ENCODE data around the gene OSBP2. TPM values are rescaled to one million over a fixed set of nuclear protein-coding genes. Genes with fewer than 3 reads are reported as not detected.

OSBP2 gene
- total RNA-seq, 1 donor from 2014 or later: 2.1 TPM

DNA sequence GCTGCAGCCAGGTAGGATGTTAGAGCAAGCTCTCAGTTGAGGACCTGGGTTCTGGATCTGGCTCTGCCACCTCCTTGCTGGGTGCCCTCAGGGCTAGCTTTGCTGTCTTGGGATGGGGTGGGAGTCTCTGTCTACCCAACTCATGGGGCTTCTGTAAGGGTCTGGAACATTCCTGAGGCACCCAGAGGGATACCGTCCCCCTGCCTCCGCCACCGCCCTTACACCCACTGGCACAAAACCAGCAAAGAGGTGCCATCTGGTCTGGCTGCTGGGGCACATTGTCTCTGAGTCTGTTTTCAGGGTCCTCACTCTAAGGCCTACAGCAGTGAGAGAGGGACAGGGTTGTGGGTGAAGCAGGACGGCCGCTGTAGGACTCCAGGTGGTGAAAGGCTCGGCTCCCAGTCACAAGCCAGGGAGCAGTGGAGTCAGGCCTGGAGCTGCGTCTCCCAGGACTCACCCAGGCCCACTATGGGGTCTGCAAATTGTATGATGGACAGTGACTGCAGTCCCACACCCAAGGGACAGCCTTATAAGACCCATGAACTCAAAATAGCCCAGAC, 189.0 kb downstream of the OSBP2 start:
- intact Hi-C loops (cut with micrococcal nuclease): no loop called here
- no peak overlapping the region for H3K4me3 Mint-ChIP-seq (ENCODE audit: low read depth)

DNA sequence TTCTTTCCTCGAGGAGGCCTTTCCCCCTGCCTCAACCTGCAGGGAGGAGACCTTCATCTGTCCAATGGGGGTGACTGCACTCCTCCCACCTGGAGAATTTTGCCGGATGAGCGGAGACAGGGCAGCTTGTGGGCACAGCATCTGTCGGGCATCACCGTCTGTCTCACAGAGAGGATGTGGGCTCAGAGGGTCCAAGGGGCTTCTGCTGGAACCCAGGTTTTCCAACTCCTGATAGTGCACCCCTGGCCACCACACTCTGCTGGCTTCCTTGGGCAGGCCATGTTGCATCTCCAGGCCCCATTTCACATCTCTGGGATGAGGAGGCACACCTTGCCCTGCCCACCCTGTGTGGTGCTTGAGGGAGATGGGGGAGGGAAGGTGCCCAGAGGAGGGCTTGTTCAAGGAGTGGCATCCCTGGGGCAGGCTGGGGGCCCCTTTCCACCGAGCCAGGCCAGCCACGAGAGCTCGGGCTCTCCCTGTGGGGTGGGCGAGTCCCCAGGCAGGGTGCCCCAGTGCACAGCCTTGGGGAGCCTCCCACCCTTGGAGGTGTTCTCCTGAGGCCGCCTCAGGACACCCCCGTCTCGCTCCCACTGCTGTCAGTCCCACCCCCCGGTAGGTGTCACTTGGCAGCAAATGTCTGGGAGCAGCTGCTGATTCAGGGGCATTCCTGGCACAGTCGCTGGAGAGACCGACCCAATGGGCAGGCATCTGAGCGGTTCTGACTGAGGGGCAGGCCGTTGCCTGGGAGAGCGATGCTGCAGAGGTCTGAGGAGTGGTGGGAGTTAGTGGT, 189.7 kb downstream of the OSBP2 start:
- H3K36me3 Mint-ChIP-seq (ENCODE audit: low read depth): no peaks in the 10 kb centered on the region
- no peaks in the 10 kb centered on the region for H3K9me3 Mint-ChIP-seq
- H3K27me3 Mint-ChIP-seq (ENCODE audit: low read depth): no peaks in the 10 kb centered on the region
- H3K4me1 Mint-ChIP-seq (ENCODE audit: low read depth): no peaks in the 10 kb centered on the region
- no peak overlapping the region for H3K4me3 Mint-ChIP-seq (ENCODE audit: low read depth)
- intact Hi-C loops (cut with micrococcal nuclease): no loop called here
- DNase-seq (ENCODE audit: low spot score): no peak
- no peak overlapping the region for H3K27ac Mint-ChIP-seq

More for the DNA sequence above, 189.0 kb downstream of the OSBP2 start:
- Mint-ChIP-seq H3K4me1 (ENCODE audit: low read depth) (no peaks in the 10 kb centered on the region), H3K27ac (no peak overlapping the region), H3K27me3 (ENCODE audit: low read depth) (no peaks in the 10 kb centered on the region), H3K36me3 (ENCODE audit: low read depth) (no peaks in the 10 kb centered on the region), H3K9me3 (no peaks in the 10 kb centered on the region)
- no peak for DNase-seq (ENCODE audit: low spot score)

DNA sequence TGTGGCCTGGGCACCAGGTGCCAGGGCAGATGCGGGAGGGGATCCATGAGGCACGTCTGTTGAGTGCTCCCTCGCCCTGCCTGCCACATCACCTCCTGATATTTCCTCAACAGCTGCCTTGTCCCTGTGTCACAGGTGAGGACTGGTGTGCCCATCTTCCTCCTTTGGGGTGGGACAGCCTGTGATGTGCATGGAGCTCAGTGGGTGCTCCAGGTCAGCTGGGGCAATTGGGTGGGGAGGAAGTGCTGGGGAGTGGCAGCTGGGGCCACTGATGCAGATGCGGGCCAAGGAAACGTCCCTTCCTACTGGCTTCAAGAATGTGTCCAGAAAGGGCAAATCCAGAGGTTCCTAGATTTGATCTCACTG, 190.3 kb downstream of the OSBP2 start:
- Mint-ChIP-seq H3K9me3 (no peaks in the 10 kb centered on the region), H3K4me1 (ENCODE audit: low read depth) (no peaks in the 10 kb centered on the region), H3K4me3 (ENCODE audit: low read depth) (no peak overlapping the region), H3K27ac (no peak overlapping the region), H3K36me3 (ENCODE audit: low read depth) (no peaks in the 10 kb centered on the region), H3K27me3 (ENCODE audit: low read depth) (no peaks in the 10 kb centered on the region)
- intact Hi-C loops (cut with micrococcal nuclease): no loop called here
- no peak for DNase-seq (ENCODE audit: low spot score)

DNA sequence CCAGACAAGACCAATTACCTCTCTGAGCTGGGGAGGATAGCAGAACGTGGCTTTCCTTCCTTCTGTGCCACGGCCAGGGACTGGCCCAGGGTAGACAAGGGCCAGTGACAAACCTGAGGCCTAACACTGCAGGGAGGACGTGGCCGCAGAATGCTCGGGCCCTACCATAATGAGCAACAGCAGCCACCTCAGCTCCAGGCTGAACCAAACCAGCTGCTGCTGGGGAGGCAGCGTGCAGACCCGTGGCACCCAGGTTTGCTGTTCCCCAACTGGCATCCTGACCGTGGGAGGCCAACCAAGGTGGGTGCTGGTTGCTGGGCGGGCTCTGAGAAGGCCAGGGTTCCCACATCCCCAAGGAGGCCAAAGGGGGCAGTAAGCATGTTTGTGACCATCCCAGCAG, 190.9 kb downstream of the OSBP2 start:
- Mint-ChIP-seq H3K27ac (no peak overlapping the region), H3K9me3 (no peaks in the 10 kb centered on the region), H3K27me3 (ENCODE audit: low read depth) (no peaks in the 10 kb centered on the region)

DNA sequence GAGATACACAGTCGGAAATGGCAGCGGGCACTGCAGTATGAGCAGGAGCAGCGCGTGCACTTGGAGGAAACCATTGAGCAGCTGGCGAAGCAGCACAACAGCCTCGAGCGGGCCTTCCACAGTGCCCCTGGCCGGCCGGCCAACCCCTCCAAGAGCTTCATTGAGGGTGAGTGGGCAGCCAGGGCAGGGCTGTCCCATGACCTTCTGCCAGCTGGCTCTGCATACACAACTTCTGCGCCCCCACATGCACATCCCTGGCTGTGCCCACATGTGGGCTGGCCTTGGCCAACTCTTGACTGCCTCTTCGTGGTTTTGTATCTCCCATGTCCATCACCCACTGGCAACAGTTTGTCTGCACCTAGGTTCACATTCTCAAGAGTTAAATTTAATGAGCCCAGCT, 192.8 kb downstream of the OSBP2 start:
- intact Hi-C loops (cut with micrococcal nuclease): no loop called here
- Mint-ChIP-seq H3K36me3 (ENCODE audit: low read depth) (no peaks in the 10 kb centered on the region), H3K27ac (no peak overlapping the region), H3K4me3 (ENCODE audit: low read depth) (no peak overlapping the region), H3K9me3 (no peaks in the 10 kb centered on the region), H3K4me1 (ENCODE audit: low read depth) (no peaks in the 10 kb centered on the region), H3K27me3 (ENCODE audit: low read depth) (no peaks in the 10 kb centered on the region)
- no peak for DNase-seq (ENCODE audit: low spot score)

More for the DNA sequence above, 190.9 kb downstream of the OSBP2 start:
- no peak for DNase-seq (ENCODE audit: low spot score)
- H3K36me3 Mint-ChIP-seq (ENCODE audit: low read depth): no peaks in the 10 kb centered on the region
- H3K4me1 Mint-ChIP-seq (ENCODE audit: low read depth): no peaks in the 10 kb centered on the region
- no peak overlapping the region for H3K4me3 Mint-ChIP-seq (ENCODE audit: low read depth)
- intact Hi-C loops (cut with micrococcal nuclease): no loop called here

DNA sequence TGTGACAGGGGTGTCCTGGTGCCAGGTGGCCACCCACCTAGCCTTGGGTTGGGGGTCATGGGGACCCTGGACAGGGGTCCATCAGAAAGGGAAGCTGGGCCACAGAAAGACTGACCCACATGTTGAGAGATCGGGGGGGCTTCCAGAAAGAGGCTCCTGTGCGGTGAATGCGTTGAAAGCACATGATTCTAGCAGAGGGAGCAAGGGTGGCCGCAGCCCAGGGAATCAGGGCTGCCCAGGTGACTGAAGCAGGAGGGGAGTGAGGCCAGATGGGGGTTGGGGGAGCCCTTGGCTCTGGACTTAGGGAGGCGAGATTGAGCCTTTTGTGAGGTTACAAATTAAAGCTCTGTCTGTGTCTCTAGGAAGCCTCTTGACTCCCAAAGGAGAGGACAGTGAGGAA, 193.2 kb downstream of the OSBP2 start:
- intact Hi-C loops (cut with micrococcal nuclease): no loop called here
- no peaks in the 10 kb centered on the region for H3K36me3 Mint-ChIP-seq (ENCODE audit: low read depth)
- H3K27me3 Mint-ChIP-seq (ENCODE audit: low read depth): no peaks in the 10 kb centered on the region
- no peak for DNase-seq (ENCODE audit: low spot score)
- no peak overlapping the region for H3K4me3 Mint-ChIP-seq (ENCODE audit: low read depth)
- H3K27ac Mint-ChIP-seq: no peak overlapping the region
- no peaks in the 10 kb centered on the region for H3K4me1 Mint-ChIP-seq (ENCODE audit: low read depth)
- no peaks in the 10 kb centered on the region for H3K9me3 Mint-ChIP-seq

DNA sequence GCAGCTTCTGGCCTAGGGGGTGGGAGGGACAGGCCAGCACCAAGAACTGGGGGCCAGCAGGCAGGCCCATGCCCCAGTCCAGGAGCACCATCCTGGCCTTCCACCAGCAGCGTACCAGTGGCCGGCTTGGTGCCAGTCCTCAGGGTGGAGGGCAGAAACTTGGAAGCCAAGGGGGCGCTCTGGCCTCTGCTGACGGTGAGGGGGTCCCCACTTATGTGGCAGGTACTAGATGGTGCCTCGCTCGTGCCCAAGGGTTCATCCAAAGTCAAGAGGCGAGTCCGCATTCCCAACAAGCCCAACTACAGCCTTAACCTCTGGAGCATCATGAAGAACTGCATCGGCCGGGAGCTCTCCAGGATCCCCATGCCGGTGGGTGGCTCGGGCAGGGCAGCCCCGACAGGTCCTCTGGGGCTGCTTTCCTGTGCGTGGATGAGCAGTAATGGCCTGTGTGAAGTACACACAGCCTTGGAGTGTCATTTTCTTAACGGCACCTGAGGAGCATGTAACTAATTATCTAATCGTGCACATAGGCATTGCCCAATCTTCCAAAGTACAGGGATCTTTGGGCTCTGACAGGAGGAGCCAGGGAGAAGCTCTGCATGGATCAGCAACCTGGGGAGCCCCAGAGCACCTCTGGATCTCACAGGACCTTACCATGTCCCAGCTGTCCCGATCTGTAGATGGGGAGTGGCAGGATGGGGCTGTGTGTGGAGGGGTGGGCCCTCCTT, 194.8 kb downstream of the OSBP2 start:
- H3K9me3 Mint-ChIP-seq: no peaks in the 10 kb centered on the region
- H3K4me3 Mint-ChIP-seq (ENCODE audit: low read depth): no peak overlapping the region
- H3K4me1 Mint-ChIP-seq (ENCODE audit: low read depth): peaks cover 8% of the 10 kb centered on the region
- intact Hi-C loops (cut with micrococcal nuclease): no loop called here
- H3K27ac Mint-ChIP-seq: no peak overlapping the region
- DNase-seq (ENCODE audit: low spot score): no peak
- H3K27me3 Mint-ChIP-seq (ENCODE audit: low read depth): no peaks in the 10 kb centered on the region
- no peaks in the 10 kb centered on the region for H3K36me3 Mint-ChIP-seq (ENCODE audit: low read depth)

DNA sequence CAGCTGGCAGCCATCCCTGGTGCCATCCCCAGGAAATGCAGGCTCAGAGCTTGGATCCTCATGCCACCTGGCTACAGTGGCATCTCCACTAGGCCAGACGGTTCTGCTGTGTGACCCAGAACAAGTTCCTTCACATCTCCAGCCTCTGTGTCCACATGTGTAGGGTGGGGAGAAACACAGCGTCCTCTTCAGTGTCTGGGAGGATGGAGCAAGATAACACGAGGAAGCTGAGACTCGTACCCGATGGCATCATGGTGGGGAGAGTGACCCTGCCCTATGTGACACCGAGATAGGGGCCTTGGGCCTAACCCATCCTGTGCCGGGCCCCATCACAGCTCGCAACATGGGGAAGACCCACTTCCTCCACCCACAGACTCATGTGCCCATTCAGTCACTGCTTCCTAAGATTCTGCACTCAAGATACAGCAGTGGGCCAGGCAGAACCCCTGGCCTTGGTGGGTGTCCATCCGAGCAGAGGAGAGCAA, 195.4 kb downstream of the OSBP2 start:
- H3K4me1 Mint-ChIP-seq (ENCODE audit: low read depth): peaks cover 8% of the 10 kb centered on the region
- intact Hi-C loops (cut with micrococcal nuclease): no loop called here
- H3K9me3 Mint-ChIP-seq: no peaks in the 10 kb centered on the region
- H3K27ac Mint-ChIP-seq: no peak overlapping the region
- no peak overlapping the region for H3K4me3 Mint-ChIP-seq (ENCODE audit: low read depth)
- DNase-seq (ENCODE audit: low spot score): no peak
- H3K36me3 Mint-ChIP-seq (ENCODE audit: low read depth): no peaks in the 10 kb centered on the region
- H3K27me3 Mint-ChIP-seq (ENCODE audit: low read depth): no peaks in the 10 kb centered on the region

DNA sequence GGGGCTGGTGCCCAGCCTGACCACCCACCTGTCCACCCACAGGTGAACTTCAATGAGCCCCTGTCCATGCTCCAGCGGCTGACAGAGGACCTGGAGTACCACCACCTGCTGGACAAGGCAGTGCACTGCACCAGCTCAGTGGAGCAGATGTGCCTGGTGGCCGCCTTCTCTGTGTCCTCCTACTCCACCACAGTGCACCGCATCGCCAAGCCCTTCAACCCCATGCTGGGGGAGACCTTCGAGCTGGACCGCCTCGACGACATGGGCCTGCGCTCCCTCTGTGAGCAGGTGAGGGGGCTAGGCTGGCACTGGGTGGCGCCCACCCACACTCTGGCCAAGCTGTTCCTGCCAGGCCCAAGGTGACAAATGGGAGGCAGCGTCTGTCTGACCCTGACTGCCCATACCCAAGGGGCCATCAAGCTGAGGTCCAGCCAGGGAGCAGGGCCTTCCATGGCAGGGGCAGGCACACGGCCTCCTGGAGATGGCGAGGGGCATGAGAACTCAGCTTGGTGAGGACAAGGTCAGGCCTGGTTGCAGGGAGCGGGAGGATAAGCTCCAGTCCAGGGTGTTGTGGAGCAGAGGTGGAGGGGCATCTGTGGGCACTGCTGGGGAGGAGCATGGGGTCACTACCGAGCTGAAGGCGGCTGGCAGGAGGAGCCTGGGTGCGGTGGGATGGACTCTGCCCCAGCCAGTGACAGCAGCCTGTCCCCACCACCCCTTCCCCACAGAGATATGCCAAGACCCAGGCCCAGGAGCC, 196.2 kb downstream of the OSBP2 start:
- peaks cover 8% of the 10 kb centered on the region for H3K4me1 Mint-ChIP-seq (ENCODE audit: low read depth)
- no peaks in the 10 kb centered on the region for H3K36me3 Mint-ChIP-seq (ENCODE audit: low read depth)
- no peaks in the 10 kb centered on the region for H3K9me3 Mint-ChIP-seq
- H3K27me3 Mint-ChIP-seq (ENCODE audit: low read depth): no peaks in the 10 kb centered on the region
- H3K27ac Mint-ChIP-seq: no peak overlapping the region
- DNase-seq (ENCODE audit: low spot score): no peak
- intact Hi-C loops (cut with micrococcal nuclease): no loop called here
- no peak overlapping the region for H3K4me3 Mint-ChIP-seq (ENCODE audit: low read depth)

DNA sequence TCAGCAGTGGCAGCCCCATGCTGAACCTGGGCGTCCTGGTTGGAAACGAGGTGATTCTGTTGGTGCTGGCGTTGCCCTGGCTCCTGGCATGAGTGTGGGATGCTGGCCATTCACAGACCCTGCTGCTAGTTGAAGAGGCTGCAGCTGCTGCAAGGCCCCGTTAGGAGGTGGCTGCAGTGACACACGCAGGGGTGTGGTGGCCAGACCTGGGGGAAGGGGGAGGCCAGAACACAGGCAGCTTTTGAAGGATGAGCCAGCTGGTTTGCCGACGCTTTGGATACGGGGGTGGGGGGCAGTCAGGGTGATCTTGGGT, 196.7 kb downstream of the OSBP2 start:
- no peaks in the 10 kb centered on the region for H3K9me3 Mint-ChIP-seq
- no peak overlapping the region for H3K27ac Mint-ChIP-seq
- intact Hi-C loops (cut with micrococcal nuclease): no loop called here
- no peak for DNase-seq (ENCODE audit: low spot score)
- H3K4me1 Mint-ChIP-seq (ENCODE audit: low read depth): peaks cover 8% of the 10 kb centered on the region
- H3K4me3 Mint-ChIP-seq (ENCODE audit: low read depth): no peak overlapping the region
- H3K36me3 Mint-ChIP-seq (ENCODE audit: low read depth): no peaks in the 10 kb centered on the region
- H3K27me3 Mint-ChIP-seq (ENCODE audit: low read depth): no peaks in the 10 kb centered on the region

DNA sequence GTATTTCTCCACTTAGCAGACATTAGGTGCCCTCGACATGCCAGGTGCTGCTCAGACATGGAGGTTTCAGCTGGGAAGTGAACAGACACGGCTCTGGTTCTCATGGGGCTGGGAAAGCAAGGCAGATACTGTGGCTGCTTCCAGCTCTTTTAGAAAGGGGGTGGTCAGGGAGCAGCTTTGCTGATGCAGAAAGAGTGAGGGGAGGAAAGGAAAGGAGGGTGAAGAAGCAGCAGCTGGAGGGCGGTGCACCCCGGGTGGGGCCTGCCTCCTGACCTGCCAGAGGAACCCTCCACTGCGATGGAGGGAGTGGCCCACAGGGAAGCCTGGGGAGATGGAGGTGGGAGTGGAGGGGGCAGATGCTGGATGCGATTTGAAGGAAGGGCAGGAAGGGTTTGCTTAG, 197.1 kb downstream of the OSBP2 start:
- no peak for DNase-seq (ENCODE audit: low spot score)
- Mint-ChIP-seq H3K4me1 (ENCODE audit: low read depth) (peaks cover 8% of the 10 kb centered on the region), H3K27ac (no peak overlapping the region), H3K4me3 (ENCODE audit: low read depth) (no peak overlapping the region), H3K9me3 (no peaks in the 10 kb centered on the region), H3K27me3 (ENCODE audit: low read depth) (no peaks in the 10 kb centered on the region), H3K36me3 (ENCODE audit: low read depth) (no peaks in the 10 kb centered on the region)
- intact Hi-C loops (cut with micrococcal nuclease): no loop called here

DNA sequence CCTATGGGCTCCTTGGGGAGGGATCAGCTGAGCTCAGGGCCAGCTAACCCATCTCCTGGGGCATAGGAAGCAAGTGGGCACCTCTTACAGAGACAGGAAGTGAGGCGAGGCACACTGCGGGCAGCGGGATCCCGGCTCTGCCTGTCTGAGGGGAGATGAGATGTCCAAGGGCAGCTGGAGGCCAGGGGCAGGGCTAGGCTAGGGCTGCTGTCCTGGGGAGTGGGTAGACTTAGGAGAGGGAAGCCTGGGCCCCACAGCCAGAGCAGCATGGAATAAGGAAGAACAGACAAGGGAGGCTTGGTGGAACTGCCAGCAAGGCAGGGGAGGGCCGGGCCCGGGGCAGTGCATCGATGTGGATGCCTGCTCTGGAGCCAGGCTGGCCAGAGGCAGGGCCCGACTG, 197.6 kb downstream of the OSBP2 start:
- no peak overlapping the region for H3K27ac Mint-ChIP-seq
- H3K9me3 Mint-ChIP-seq: no peaks in the 10 kb centered on the region
- H3K4me1 Mint-ChIP-seq (ENCODE audit: low read depth): peaks cover 8% of the 10 kb centered on the region
- intact Hi-C loops (cut with micrococcal nuclease): no loop called here
- H3K27me3 Mint-ChIP-seq (ENCODE audit: low read depth): no peaks in the 10 kb centered on the region
- no peak for DNase-seq (ENCODE audit: low spot score)
- no peak overlapping the region for H3K4me3 Mint-ChIP-seq (ENCODE audit: low read depth)
- no peaks in the 10 kb centered on the region for H3K36me3 Mint-ChIP-seq (ENCODE audit: low read depth)

Measured in activated T-helper 2 cell treated with anti-CD3 and anti-CD28 coated beads, Interferon-gamma antibody, Interleukin-2, Interleukin-4, amounts not matched to agents 10 μg/mL and 5 μg/mL and 100 μg/mL, durations not matched to agents 14 hours and 24 hours and 36 hours (primary cell).